Measurements from ENCODE around the gene ELFN2.

- TF ChIP-seq CTCF (IDR thresholded peaks at IDR 0.05) (no peak), POLR2A (IDR thresholded peaks at IDR 0.05) (no peak)
Observed at GRCh38 chr22:37443086-37443485, 15.8 kb upstream of the ELFN2 start.
